GM12873 (cell line): ENCODE measurements around the gene ITPKB.

ENCODE experiments used
- CTCF ChIP-seq: IDR thresholded peaks from 2 replicates; pipeline ENCODE4 v1.5.1; 2012; ENCODE audit warnings: low read depth, mild to moderate bottlenecking, moderate library complexity, low read length, control low read depth; ENCODE audit not compliant: insufficient read depth; ENCODE audit errors: missing control alignments

Gene ITPKB

DNA sequence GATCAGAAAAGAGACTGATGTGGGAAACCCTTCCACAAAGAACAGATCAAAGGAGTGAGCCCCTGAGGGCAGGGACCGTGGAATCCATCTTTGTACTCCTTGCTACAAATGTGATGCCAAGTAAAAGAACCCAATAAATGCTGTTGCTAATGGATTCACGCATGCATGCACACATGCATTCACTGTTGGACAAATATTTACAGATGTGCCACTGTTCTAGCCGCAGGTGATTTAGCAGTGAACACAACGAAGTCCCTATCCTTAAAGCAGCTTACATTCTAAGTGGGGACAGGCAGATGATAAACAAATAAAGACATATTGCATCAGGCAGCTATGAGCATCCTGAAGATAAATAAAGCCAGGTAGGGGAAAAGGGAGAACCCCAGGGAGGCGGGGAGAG, 67.8 kb downstream of the ITPKB start:
- TF ChIP-seq CTCF: no peak

DNA sequence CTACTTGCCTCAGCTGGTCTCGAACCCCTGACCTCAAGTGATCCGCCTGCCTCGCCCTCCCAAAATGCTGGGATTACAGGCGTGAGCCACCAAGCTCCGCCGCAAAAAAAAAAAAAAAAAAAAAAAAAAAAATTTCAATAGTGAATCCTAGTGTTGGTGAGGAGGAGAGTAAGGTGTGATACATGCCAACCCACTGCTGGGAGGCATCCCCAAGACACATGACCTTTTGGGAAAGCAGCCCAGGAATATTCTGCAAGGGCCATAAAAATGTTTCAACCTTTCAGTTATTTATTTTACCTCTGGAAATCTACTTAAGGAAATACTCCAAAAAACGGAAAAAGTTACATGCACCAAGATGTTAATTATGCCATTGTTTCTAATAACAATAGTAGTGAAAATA, 69.0 kb downstream of the ITPKB start:
- no peak for TF ChIP-seq CTCF

DNA sequence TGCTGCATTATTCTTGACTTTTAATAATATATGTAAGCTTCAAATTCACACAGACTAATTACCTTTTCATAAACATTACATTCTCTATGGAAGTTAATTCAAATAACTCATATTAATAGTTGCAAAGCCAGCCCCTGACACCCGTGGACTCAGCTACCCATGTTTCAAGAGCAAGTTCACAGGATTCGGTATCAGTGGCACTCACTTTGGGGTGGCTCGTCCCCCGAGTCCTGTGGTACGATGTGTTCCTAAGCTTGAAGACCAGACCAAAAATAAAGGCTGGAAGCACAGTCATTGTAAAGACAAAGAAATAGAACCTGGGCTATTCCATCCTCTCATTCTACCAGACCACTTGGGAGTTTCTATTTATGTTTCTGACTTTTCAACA, 70.9 kb downstream of the ITPKB start:
- TF ChIP-seq CTCF: no peak

DNA sequence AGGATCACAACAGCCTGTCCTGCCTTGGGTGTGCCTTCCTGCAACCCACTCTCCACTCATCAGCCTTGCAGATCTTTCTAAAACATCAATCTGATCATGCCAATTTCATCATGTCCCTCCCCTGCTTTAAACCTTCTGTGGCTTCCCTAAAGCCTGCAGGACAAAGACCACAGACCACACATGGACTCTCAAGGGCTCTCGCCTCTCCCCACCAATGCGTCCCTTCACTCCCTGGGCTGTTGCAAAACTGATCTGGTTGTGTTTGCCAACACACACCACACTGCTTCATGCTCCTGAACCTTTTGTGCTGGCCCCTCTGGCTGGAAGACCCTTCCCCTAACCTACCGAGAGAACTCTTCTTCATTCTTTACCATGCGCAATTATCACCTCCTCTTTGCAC, 72.4 kb downstream of the ITPKB start:
- TF ChIP-seq CTCF: no peak

- TF ChIP-seq CTCF: no peak
Observed at GRCh38 chr1:226666164-226666506, 72.9 kb downstream of the ITPKB start.

DNA sequence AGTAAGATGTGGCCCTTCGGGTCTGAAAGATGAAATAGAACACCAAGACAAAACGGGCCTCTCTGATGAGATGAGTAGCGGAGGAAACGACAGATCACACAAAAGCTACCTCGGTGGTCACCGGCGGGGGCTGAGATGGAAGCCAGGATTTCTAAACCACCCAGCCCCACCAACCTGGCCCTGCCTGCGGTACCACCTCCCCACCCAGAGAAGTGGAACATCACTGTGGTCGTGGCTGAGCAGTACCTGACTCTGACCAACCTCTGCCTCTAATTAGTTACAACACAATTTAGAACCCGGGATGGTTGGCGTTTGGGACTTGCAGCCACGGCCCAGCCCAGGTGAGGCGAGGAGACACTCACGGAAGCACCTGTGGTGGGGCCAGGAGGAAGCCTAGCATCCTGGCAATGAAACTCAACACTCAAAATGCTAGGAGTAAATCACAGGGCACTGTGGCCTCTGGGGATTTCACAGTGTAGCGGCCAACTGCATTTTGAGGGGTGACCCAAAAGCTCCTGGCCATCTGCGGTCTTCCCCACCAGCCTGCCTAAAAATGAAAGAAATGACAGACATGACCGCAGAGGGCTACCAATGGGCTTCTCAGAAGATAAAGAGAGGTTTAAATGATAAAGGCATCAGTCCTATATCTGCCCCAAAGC, 73.4 kb downstream of the ITPKB start:
- TF ChIP-seq CTCF: no peak

DNA sequence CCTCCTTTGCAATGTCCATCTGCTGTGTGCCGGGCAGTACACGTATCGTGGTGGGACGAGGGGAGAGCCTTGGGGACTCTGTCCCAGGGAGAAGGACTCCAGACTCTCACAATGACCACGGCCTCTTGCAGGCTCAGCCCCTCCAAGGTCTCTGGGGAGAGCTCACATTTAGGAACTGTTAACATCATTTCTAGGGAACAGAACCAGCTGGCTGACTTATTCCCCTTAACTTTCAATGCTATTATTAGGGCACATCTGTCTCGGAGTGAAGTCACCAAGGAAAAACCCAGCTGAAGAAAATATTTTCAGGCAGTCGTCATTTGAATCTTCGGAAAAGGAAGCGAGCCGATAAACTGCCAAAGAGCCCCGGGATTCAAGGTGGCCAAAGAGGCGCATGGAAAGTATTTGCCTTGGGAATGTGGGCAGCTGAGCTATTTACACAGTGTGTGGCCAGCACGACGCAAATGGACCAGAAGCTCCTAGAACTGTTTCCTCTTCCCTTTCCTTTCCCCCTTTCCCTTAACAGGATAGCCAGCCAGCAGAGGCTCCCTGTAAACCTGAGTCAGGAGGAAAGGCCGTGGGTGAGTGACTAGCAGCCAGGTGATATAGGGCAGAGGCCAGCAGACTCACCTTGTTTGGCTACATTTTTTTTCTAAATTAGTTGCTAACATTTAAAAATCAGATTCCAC, 74.5 kb downstream of the ITPKB start:
- TF ChIP-seq CTCF: no peak
